Measurements from ENCODE around the gene DNAI4.
"Not testable (repeated sequence)": the region's sequence is repeated elsewhere in the genome, so short reads cannot be mapped to it uniquely, and the experiment has no call there.

Gene DNAI4

GRCh38 chr1:66809736-66810326, 114.8 kb downstream of the DNAI4 start:
- no peaks in the 10 kb centered on the region for H3K36me3 Mint-ChIP-seq
- ATAC-seq (no peak), DNase-seq (ENCODE audit: low spot score in 2 of 2) (no peak)
- H3K4me1 Mint-ChIP-seq: no peaks in the 10 kb centered on the region
- no peaks in the 10 kb centered on the region for H3K9me3 Mint-ChIP-seq
- no peak overlapping the region for H3K4me3 Mint-ChIP-seq
- no peak overlapping the region for H3K27ac Mint-ChIP-seq

- Mint-ChIP-seq H3K36me3 (no peaks in the 10 kb centered on the region), H3K9me3 (no peaks in the 10 kb centered on the region)
Measured at GRCh38 chr1:66809245-66809644, 115.4 kb downstream of the DNAI4 start.

DNA sequence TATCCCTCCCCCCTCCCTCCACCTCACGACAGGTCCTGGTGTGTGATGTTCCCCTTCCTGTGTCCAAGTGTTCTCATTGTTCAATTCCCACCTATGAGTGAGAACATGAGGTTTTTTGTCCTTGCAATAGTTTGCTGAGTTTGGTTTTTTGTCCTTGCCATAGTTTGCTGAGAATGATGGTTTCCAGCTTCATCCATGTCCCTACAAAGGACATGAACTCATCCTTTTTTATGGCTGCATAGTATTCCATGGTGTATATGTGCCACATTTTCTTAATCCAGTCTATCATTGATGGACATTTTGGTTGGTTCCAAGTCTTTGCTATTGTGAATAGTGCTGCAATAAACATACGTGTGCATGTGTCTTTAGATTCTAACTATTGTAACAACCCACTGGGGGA, 128.8 kb downstream of the DNAI4 start:
- H3K9me3 Mint-ChIP-seq; H3K27ac Mint-ChIP-seq; H3K4me1 Mint-ChIP-seq; H3K4me3 Mint-ChIP-seq; ATAC-seq; DNase-seq (ENCODE audit: low spot score in 2 of 2); H3K36me3 Mint-ChIP-seq: not testable (repeated sequence)

More at GRCh38 chr1:66809245-66809644, 115.4 kb downstream of the DNAI4 start:
- no peak for DNase-seq (ENCODE audit: low spot score in 2 of 2)
- Mint-ChIP-seq H3K4me1 (no peaks in the 10 kb centered on the region), H3K27ac (no peak overlapping the region), H3K4me3 (no peak overlapping the region)
- no peak for ATAC-seq

- Mint-ChIP-seq H3K27ac (no peak overlapping the region), H3K36me3 (no peaks in the 10 kb centered on the region), H3K4me3 (no peak overlapping the region), H3K9me3 (no peaks in the 10 kb centered on the region), H3K4me1 (peaks cover 14% of the 10 kb centered on the region)
- DNase-seq (ENCODE audit: low spot score in 2 of 2) (no peak), ATAC-seq (no peak)
Measured at GRCh38 chr1:66791621-66792610, 132.7 kb downstream of the DNAI4 start.

DNA sequence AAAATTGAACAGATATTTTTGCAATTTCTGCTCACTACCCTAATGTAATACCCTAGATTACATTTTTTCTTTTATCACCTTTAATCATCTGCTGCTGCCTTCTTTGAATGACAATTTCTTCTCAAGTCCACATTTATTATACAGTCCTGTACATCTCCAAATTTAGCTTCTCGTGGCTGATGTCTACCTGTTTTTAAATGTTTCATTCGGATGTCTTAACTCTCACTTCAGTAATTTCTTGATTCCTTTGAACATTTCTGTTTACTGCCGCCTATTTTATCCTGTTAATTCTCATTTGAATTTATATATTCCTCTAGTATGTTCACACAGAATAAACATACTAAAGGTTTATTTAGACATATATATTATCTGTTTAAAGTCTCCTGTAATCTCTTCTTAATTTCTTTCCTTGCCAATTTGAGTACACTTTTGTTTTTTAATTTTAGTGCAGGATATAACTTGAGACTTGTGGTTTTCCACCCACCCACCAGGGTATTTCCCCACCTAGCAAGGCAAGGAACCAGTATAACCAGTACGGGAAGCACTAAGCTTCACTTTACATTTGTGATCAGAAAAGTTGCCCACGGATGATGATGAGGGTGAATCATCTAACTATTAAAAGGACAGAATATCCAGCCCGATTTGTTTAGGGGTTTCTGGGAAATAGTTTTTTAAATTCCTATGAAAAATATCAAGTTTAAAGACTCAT, 136.3 kb downstream of the DNAI4 start:
- H3K27ac Mint-ChIP-seq: no peak overlapping the region
- H3K36me3 Mint-ChIP-seq: no peaks in the 10 kb centered on the region
- H3K4me3 Mint-ChIP-seq: peak overlapping the region; percentile 40
- peaks cover 14% of the 10 kb centered on the region for H3K4me1 Mint-ChIP-seq
- peak; percentile 5 to 59 for DNase-seq (ENCODE audit: low spot score in 2 of 2)
- no peaks in the 10 kb centered on the region for H3K9me3 Mint-ChIP-seq
- ATAC-seq: peak; percentile 95

DNA sequence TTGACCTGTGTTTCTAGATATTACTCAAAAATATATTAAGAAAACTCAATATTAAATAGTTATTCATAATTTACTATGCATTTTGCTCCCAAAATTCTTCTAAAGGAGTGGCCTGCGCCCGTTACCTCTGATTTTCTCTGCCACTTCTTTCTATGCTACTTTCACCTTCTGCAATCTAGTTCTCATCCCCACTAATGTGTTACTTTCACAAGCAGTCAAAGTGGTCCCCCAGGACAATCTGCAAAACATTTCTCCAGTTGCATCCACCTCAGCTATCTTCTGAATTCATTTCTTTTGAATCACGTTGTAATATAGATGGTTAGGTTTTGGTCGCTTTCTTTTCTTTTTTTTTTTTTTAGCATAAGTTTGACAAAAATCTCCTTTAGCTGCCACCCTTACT, 137.0 kb downstream of the DNAI4 start:
- ATAC-seq: no peak
- H3K36me3 Mint-ChIP-seq: no peaks in the 10 kb centered on the region
- no peaks in the 10 kb centered on the region for H3K9me3 Mint-ChIP-seq
- H3K4me3 Mint-ChIP-seq: peak overlapping the region; percentile 40
- peaks cover 14% of the 10 kb centered on the region for H3K4me1 Mint-ChIP-seq
- H3K27ac Mint-ChIP-seq: no peak overlapping the region
- DNase-seq (ENCODE audit: low spot score in 2 of 2): no peak

DNA sequence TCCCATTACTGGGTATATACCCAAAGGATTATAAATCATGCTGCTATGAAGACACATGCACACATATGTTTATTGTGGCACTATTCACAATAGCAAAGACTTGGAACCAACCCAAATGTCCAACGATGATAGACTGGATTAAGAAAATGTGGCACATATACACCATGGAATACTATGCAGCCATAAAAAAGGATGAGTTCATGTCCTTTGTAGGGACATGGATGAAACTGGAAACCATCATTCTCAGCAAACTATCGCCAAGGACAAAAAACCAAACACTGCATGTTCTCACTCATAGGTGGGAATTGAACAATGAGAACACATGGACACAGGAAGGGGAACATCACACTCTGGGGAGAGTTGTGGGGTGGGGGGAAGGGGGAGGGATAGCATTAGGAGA, 138.9 kb downstream of the DNAI4 start:
- not testable (repeated sequence) for H3K36me3 Mint-ChIP-seq; H3K9me3 Mint-ChIP-seq; H3K4me3 Mint-ChIP-seq; DNase-seq (ENCODE audit: low spot score in 2 of 2); H3K27ac Mint-ChIP-seq; ATAC-seq
- H3K4me1 Mint-ChIP-seq: peaks cover 14% of the 10 kb centered on the region

DNA sequence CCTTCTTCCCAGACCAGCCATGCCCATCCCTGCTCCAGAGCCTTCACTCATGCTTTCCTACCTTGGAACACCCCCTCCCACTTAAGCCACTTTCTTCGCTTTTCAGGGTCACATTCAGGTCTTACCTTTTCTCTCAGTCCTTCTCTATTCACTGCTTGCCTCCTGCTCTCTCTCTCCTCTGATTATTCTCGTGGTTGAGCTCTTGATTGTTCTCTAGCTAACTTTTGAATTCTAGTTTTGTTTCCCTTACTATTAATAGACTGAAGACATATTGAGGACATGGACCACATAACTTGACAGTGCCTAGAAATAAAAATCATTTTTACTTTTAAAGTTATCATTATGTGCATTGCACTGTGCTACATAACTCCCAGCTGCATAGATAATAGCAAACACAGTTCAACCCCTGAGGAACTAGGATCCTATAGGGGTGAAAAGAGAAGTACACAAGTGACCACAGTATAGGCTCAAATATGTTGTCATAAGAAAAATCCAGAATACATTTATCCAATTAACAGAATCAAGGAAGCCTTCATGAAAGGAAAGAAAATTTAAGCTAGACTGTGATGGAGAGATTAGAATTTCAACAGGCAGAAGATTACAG, 145.1 kb downstream of the DNAI4 start:
- Mint-ChIP-seq H3K36me3 (no peaks in the 10 kb centered on the region), H3K4me1 (no peaks in the 10 kb centered on the region), H3K27ac (no peak overlapping the region), H3K4me3 (no peak overlapping the region), H3K9me3 (no peaks in the 10 kb centered on the region)
- DNase-seq (ENCODE audit: low spot score in 2 of 2): no peak
- ATAC-seq: no peak

- no peak for ATAC-seq
- H3K9me3 Mint-ChIP-seq: no peaks in the 10 kb centered on the region
- no peaks in the 10 kb centered on the region for H3K36me3 Mint-ChIP-seq
- no peak overlapping the region for H3K27ac Mint-ChIP-seq
- no peaks in the 10 kb centered on the region for H3K4me1 Mint-ChIP-seq
- no peak overlapping the region for H3K4me3 Mint-ChIP-seq
- DNase-seq (ENCODE audit: low spot score in 2 of 2): no peak
Measured at GRCh38 chr1:66778969-66779368, 145.7 kb downstream of the DNAI4 start.

GRCh38 chr1:66778266-66778665, 146.4 kb downstream of the DNAI4 start:
- H3K4me1 Mint-ChIP-seq: no peaks in the 10 kb centered on the region
- no peak overlapping the region for H3K4me3 Mint-ChIP-seq
- no peaks in the 10 kb centered on the region for H3K36me3 Mint-ChIP-seq
- H3K9me3 Mint-ChIP-seq: no peaks in the 10 kb centered on the region
- H3K27ac Mint-ChIP-seq: no peak overlapping the region
- ATAC-seq: no peak
- DNase-seq (ENCODE audit: low spot score in 2 of 2): no peak

- H3K4me3 Mint-ChIP-seq: no peak overlapping the region
- H3K27ac Mint-ChIP-seq: no peak overlapping the region
- H3K36me3 Mint-ChIP-seq: no peaks in the 10 kb centered on the region
- no peaks in the 10 kb centered on the region for H3K4me1 Mint-ChIP-seq
- ATAC-seq (no peak), DNase-seq (ENCODE audit: low spot score in 2 of 2) (no peak)
- H3K9me3 Mint-ChIP-seq: no peaks in the 10 kb centered on the region
Measured at GRCh38 chr1:66777831-66778230, 146.8 kb downstream of the DNAI4 start.

DNA sequence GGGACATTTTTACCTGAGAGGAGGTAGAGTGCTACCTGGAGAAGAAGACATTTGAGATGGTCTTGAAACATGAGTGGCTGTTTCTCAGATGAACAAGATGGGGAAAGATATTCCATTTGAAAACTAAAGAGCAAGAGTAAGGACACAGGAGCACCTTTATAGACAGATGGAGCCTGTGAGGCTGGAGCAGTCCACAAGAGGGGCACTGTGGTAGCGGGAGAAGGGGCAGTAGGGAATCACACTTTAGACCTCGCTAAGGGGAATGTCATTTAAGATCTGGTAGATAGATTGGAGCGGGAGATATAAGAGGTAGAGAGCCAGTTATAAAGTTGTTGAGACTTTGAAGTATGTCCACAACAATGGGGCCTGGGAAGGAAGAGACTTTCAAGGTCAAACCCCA, 149.0 kb downstream of the DNAI4 start:
- DNase-seq (ENCODE audit: low spot score in 2 of 2) (no peak), ATAC-seq (no peak)
- Mint-ChIP-seq H3K4me1 (peaks cover 4% of the 10 kb centered on the region), H3K36me3 (no peaks in the 10 kb centered on the region), H3K4me3 (no peak overlapping the region), H3K9me3 (no peaks in the 10 kb centered on the region), H3K27ac (no peak overlapping the region)

DNA sequence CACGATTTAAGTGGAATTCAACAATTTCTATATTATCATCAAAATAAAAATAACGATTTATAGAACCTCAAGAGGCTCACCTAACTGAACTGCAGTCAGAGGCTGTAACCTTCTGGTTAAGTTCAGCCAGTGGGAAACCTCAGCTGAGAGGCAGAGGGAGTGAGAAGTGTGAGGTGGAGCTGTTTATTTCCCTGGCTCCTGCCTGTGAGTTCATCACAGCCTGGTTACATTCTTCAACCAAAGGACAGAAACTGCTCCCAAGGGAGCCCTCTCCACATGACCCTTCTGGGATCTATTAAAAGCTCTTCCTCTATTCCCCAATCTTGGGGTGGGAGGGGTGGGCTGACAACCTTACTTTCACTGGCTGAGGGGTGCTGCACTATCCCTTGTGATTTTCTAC, 150.2 kb downstream of the DNAI4 start:
- no peak for ATAC-seq
- Mint-ChIP-seq H3K36me3 (no peaks in the 10 kb centered on the region), H3K4me1 (peaks cover 16% of the 10 kb centered on the region), H3K9me3 (no peaks in the 10 kb centered on the region), H3K27ac (no peak overlapping the region), H3K4me3 (no peak overlapping the region)
- no peak for DNase-seq (ENCODE audit: low spot score in 2 of 2)

DNA sequence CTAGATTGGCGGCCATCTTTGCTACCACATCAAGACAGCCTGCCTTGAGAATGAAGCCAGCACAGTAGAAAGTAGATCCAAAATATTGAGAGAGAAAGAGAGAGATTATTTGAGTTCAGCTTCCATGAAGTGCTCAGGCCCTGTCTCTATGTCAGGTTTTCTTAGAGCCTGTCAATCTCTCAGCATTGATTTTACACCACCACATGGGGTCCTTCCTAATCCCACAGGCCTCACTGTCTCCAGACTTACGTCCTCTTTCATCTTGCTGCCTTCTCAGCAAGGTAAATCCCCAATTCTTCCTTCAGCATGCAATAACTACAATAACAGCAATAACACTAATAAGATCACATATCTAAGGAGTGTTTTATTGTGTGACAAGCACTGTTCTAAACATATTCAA, 151.4 kb downstream of the DNAI4 start:
- no peaks in the 10 kb centered on the region for H3K9me3 Mint-ChIP-seq
- no peak overlapping the region for H3K4me3 Mint-ChIP-seq
- ATAC-seq (no peak), DNase-seq (ENCODE audit: low spot score in 2 of 2) (no peak)
- no peak overlapping the region for H3K27ac Mint-ChIP-seq
- H3K4me1 Mint-ChIP-seq: peaks cover 27% of the 10 kb centered on the region
- H3K36me3 Mint-ChIP-seq: no peaks in the 10 kb centered on the region

DNA sequence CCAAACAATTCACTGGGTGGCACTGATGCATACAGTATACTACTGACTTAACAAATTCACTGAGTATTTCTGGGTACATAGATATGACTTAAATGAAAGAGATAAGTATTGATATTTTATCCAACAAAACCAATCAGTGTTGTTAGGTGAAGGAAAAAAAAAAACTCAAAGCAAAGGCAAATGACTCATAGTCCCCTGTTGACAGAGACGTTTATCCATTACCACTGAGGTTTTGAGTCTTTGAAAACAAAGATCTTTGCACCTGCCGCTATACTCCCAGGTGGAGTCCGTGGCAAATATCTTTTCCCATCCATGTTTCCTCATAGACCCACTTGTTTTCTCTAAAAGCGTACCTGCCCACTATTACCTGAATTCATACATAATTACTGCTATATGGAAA, 154.0 kb downstream of the DNAI4 start:
- peak overlapping the region; percentile 50 for H3K4me3 Mint-ChIP-seq
- H3K36me3 Mint-ChIP-seq: no peaks in the 10 kb centered on the region
- H3K4me1 Mint-ChIP-seq: peaks cover 27% of the 10 kb centered on the region
- no peaks in the 10 kb centered on the region for H3K9me3 Mint-ChIP-seq
- DNase-seq (ENCODE audit: low spot score in 2 of 2) (no peak), ATAC-seq (peak; percentile 45)
- no peak overlapping the region for H3K27ac Mint-ChIP-seq
